HK-2 (cell line): ENCODE measurements around the gene SEPTIN2.
"Not testable (repeated sequence)": the region's sequence is repeated elsewhere in the genome, so short reads cannot be mapped to it uniquely, and the experiment has no call there.

Source experiments
- DNase-seq: peaks from one replicate; pipeline ENCODE4 v3.0.0-alpha.2; 2018; ENCODE audit not compliant: unreplicated experiment

SEPTIN2 gene

GRCh38 chr2:241313543-241314095 lies 2.1 kb upstream of the SEPTIN2 start:
- no peak for DNase-seq

GRCh38 chr2:241314226-241315092 lies 1.3 kb upstream of the SEPTIN2 start:
- no peak for DNase-seq

GRCh38 chr2:241315093-241315878 lies 439 bp upstream of the SEPTIN2 start, which contains the start of gene HDLBP:
HDLBP (minus strand) TSS chr2:241315672; CDS start chr2:241266869, 48,803 bp downstream.
- peak; percentile 100 for DNase-seq

- DNase-seq: no peak
These were observed 1.1 kb downstream of the SEPTIN2 start for GRCh38 chr2:241316825-241317224.

- no peak for DNase-seq
These were observed 1.7 kb downstream of the SEPTIN2 start for GRCh38 chr2:241317391-241317790.

GRCh38 chr2:241318830-241319229 lies 3.1 kb downstream of the SEPTIN2 start:
- DNase-seq: not testable (repeated sequence)

GRCh38 chr2:241320394-241320793 lies 4.7 kb downstream of the SEPTIN2 start:
- no peak for DNase-seq

- no peak for DNase-seq
These were observed 5.3 kb downstream of the SEPTIN2 start for GRCh38 chr2:241321033-241321432.

- DNase-seq: no peak
These were observed 6.2 kb downstream of the SEPTIN2 start for GRCh38 chr2:241321886-241322285.

- DNase-seq: no peak
These were observed 8.1 kb downstream of the SEPTIN2 start for GRCh38 chr2:241323778-241324177.

- no peak for DNase-seq
These were observed 9.1 kb downstream of the SEPTIN2 start for GRCh38 chr2:241324775-241325174.

- no peak for DNase-seq
These were observed 9.5 kb downstream of the SEPTIN2 start for GRCh38 chr2:241325257-241325656.

GRCh38 chr2:241329669-241330615 lies 14.2 kb downstream of the SEPTIN2 start:
- no peak for DNase-seq

GRCh38 chr2:241330616-241330981 lies 14.9 kb downstream of the SEPTIN2 start:
- no peak for DNase-seq

GRCh38 chr2:241334813-241335212 lies 19.1 kb downstream of the SEPTIN2 start:
- no peak for DNase-seq

- no peak for DNase-seq
These were observed 24.3 kb downstream of the SEPTIN2 start for GRCh38 chr2:241339839-241340630.

GRCh38 chr2:241340631-241341163 lies 25.0 kb downstream of the SEPTIN2 start:
- no peak for DNase-seq

- no peak for DNase-seq
These were observed 29.4 kb downstream of the SEPTIN2 start for GRCh38 chr2:241344925-241345651.

- DNase-seq: no peak
These were observed 34.2 kb downstream of the SEPTIN2 start for GRCh38 chr2:241349941-241350340.

- DNase-seq: no peak
These were observed 34.8 kb downstream of the SEPTIN2 start for GRCh38 chr2:241350530-241350877.
